Measurements from ENCODE around the gene RHOBTB1. TPM values are rescaled to one million over a fixed set of nuclear protein-coding genes. Genes with fewer than 3 reads are reported as not detected.

RHOBTB1 gene
- total RNA-seq, 1 experiment from 2014 or later: 2.5 TPM

- no peaks in the 10 kb centered on the region for H4K20me1 ChIP-seq (ENCODE audit: control insufficient read depth, insufficient read depth, insufficient read length)
- H3T11ph ChIP-seq (ENCODE audit: low read length): no peak overlapping the region
- no peak overlapping the region for H2BK5ac ChIP-seq (ENCODE audit: insufficient read length, low read length)
- Mint-ChIP-seq H3K9me3 (no peaks in the 10 kb centered on the region), H3K4me3 (no peak overlapping the region), H3K27ac (no peak overlapping the region), H3K36me3 (ENCODE audit: insufficient read depth in 1 of 3, low read depth in 3 of 3) (no peaks in the 10 kb centered on the region), H3K27me3 (ENCODE audit: low read depth) (no peaks in the 10 kb centered on the region), H3K4me1 (peaks cover 0 to 7% of the 10 kb centered on the region in 2 experiments; a peak in 1 of 4 replicates)
- no CpG with 5 or more reads among the region's 1 CpG for WGBS (ENCODE audit: extremely low coverage, insufficient read length, low lambda C conversion rate)
- H3K9me3 ChIP-seq (ENCODE audit: control insufficient read depth, low read depth, low read length): no peaks in the 10 kb centered on the region
- H2BK120ac ChIP-seq (ENCODE audit: low read depth, low read length, poor library complexity, severe bottlenecking): no peak overlapping the region
- H2BK15ac ChIP-seq (ENCODE audit: low read depth, low read length): no peak overlapping the region
- H3K4me2 ChIP-seq (ENCODE audit: insufficient read depth, insufficient read length, low read length): no peak overlapping the region
- no peak overlapping the region for H2BK12ac ChIP-seq (ENCODE audit: insufficient read length, low read depth, low read length)
- H3K79me1 ChIP-seq (ENCODE audit: insufficient read depth, low read depth, low read length, poor library complexity, severe bottlenecking): no peaks in the 10 kb centered on the region
- H3K23ac ChIP-seq (ENCODE audit: insufficient read length, low read depth, low read length): no peak overlapping the region
- no peak for DNase-seq
- H3K56ac ChIP-seq (ENCODE audit: insufficient read length, low read depth, low read length): no peak overlapping the region
- H3K27me3 ChIP-seq (ENCODE audit: insufficient read depth, low read length): no peaks in the 10 kb centered on the region
- no peaks in the 10 kb centered on the region for H3K4me1 ChIP-seq (ENCODE audit: insufficient read depth, low read length)
- no peak overlapping the region for H4K5ac ChIP-seq (ENCODE audit: insufficient read length, low read depth, low read length)
- no peaks in the 10 kb centered on the region for H3K79me2 ChIP-seq (ENCODE audit: insufficient read depth, low read length)
- no peak overlapping the region for H4K91ac ChIP-seq (ENCODE audit: insufficient read length, low read depth, low read length)
- no peak overlapping the region for H2BK20ac ChIP-seq (ENCODE audit: low read depth, low read length, poor library complexity, severe bottlenecking)
- H3K4ac ChIP-seq (ENCODE audit: low read depth, low read length): no peak overlapping the region
- no peak overlapping the region for H2AFZ ChIP-seq (ENCODE audit: low read length)
- no peak overlapping the region for H3K14ac ChIP-seq (ENCODE audit: insufficient read depth, low read length)
- no peak overlapping the region for H3K9ac ChIP-seq (ENCODE audit: extremely low read depth, insufficient read length, low read length)
- no peak for TF ChIP-seq CTCF (conservative IDR thresholded peaks at IDR 0.05)
- H3K27ac ChIP-seq (ENCODE audit: insufficient read length, low read depth, low read length): no peak overlapping the region
- no peak overlapping the region for H2AK5ac ChIP-seq (ENCODE audit: insufficient read length, low read length)
- H3K23me2 ChIP-seq (ENCODE audit: insufficient read length, low read depth, low read length, poor library complexity, severe bottlenecking): no peaks in the 10 kb centered on the region
- H3K18ac ChIP-seq (ENCODE audit: insufficient read length, low read depth, low read length): no peak overlapping the region
- H4K8ac ChIP-seq (replicated peaks; ENCODE audit: insufficient read length, low read depth, low read length): no peak overlapping the region
These were observed 37.0 kb upstream of the RHOBTB1 start for GRCh38 chr10:60980997-60981396.

Measured in H9 (cell line).